HepG2 (cell line): ENCODE data around the gene TAF8. TPM values are rescaled to one million over a fixed set of nuclear protein-coding genes. Genes with fewer than 3 reads are reported as not detected.

Experiments
- CBX5 ChIP-seq: sonication (generic); formaldehyde crosslinking; IDR thresholded peaks from 2 replicates; pipeline ENCODE4 v1.4.0; 2020; ENCODE audit warnings: missing genetic modification reagents, borderline replicate concordance
- EP300 ChIP-seq, 3 experiments: sonication (generic) in 1 of 3; formaldehyde crosslinking in 1 of 3; IDR thresholded peaks; 2 replicates each; pipeline versions ENCODE4 v1.5.1 to v1.6.1; 2011 to 2020; ENCODE audit warnings: low read depth in 2 of 3, low read length in 2 of 3, borderline replicate concordance in 1 of 3, improper control_type of control experiment in 1 of 3, mild to moderate bottlenecking in 1 of 3, missing genetic modification reagents in 1 of 3, moderate library complexity in 1 of 3
- EZH2 ChIP-seq: conservative IDR thresholded peaks from 2 replicates; pipeline ENCODE4 v1.6.1; 2012; ENCODE audit warnings: mild to moderate bottlenecking, low read depth, low read length, moderate library complexity
- HOXA3 ChIP-seq: sonication (generic); formaldehyde crosslinking; IDR thresholded peaks from 2 replicates; pipeline ENCODE4 v1.5.0; 2020; ENCODE audit warnings: missing genetic modification reagents
- MAF1 ChIP-seq: sonication (generic); formaldehyde crosslinking; IDR thresholded peaks from 2 replicates; pipeline ENCODE4 v1.5.0; 2020; ENCODE audit warnings: missing genetic modification reagents, borderline replicate concordance
- MXD4 ChIP-seq: IDR thresholded peaks from 2 replicates; pipeline ENCODE4 v1.6.1; 2016; ENCODE audit warnings: mild to moderate bottlenecking, missing biosample characterization, missing genetic modification reagents
- PRDM4 ChIP-seq: sonication (generic); formaldehyde crosslinking; IDR thresholded peaks from 2 replicates; pipeline ENCODE4 v1.9.0; 2021; ENCODE audit warnings: missing genetic modification reagents, borderline replicate concordance
- SALL1 ChIP-seq: sonication (generic); formaldehyde crosslinking; IDR thresholded peaks from 2 replicates; pipeline ENCODE4 v1.8.0; 2022; ENCODE audit warnings: mild to moderate bottlenecking, missing genetic modification reagents
- STAG1 ChIP-seq: sonication (generic); formaldehyde crosslinking; IDR thresholded peaks from 2 replicates; pipeline ENCODE4 v1.4.0; 2020; ENCODE audit warnings: missing genetic modification reagents
- U2AF1 ChIP-seq: fragments of 200-400 bp; formaldehyde crosslinking; optimal IDR thresholded peaks from 2 replicates; pipeline ENCODE3; 2017; ENCODE audit warnings: mild to moderate bottlenecking, low read depth, low read length
- YEATS4 ChIP-seq: sonication (generic); formaldehyde crosslinking; IDR thresholded peaks from 2 replicates; pipeline ENCODE4 v1.4.0; 2020; ENCODE audit warnings: missing genetic modification reagents, borderline replicate concordance
- ZKSCAN5 ChIP-seq: sonication (generic); formaldehyde crosslinking; IDR thresholded peaks from 2 replicates; pipeline ENCODE4 v1.5.1; 2020; ENCODE audit warnings: mild to moderate bottlenecking, missing genetic modification reagents
- ZNF510 ChIP-seq: sonication (generic); formaldehyde crosslinking; IDR thresholded peaks from 2 replicates; pipeline ENCODE4 v1.4.0; 2020; ENCODE audit warnings: low read depth, mild to moderate bottlenecking, missing genetic modification reagents
- ZNF672 ChIP-seq: sonication (generic); formaldehyde crosslinking; IDR thresholded peaks from 2 replicates; pipeline ENCODE4 v1.8.1; 2022; ENCODE audit warnings: missing genetic modification reagents
- ZNF703 ChIP-seq: sonication (generic); formaldehyde crosslinking; IDR thresholded peaks from 2 replicates; pipeline ENCODE4 v1.5.1; 2020; ENCODE audit warnings: missing genetic modification reagents, mild to moderate bottlenecking, moderate library complexity, borderline replicate concordance
- polyA plus RNA-seq, 8 experiments: library from polyadenylated mRNA; depleted of rRNA in 3 of 8; stranded (reverse) in 7 of 8; unstranded in 1 of 8; fragments of >200 nt; fragmentation: Illumina TruSeq in 4 of 8; extraction: Trizol in 4 of 8; gene quantifications; 2 replicates each; pipeline versions ENCODE4 v1.2.1 to v1.2.3, GENCODE V29; 2011 to 2016; ENCODE audit warnings: low read depth in 4 of 8, missing spikeins in 1 of 8, mixed read lengths in 1 of 8; ENCODE audit not compliant: insufficient read depth in 1 of 8
- total RNA-seq, 5 experiments: library from RNA; depleted of rRNA; stranded (reverse); fragments of >200 nt; fragmentation: Illumina TruSeq; extraction: Trizol; gene quantifications; 2 replicates each; pipeline ENCODE4 v1.2.3, GENCODE V29; 2016; ENCODE audit warnings: low read depth in 1 of 5
- TF ChIP-seq, protein P1 (sequence below): sonication (generic); formaldehyde crosslinking; IDR thresholded peaks from 2 replicates; pipeline ENCODE4 v1.8.1; 2023; ENCODE audit warnings: missing genetic modification reagents, mild to moderate bottlenecking, borderline replicate concordance
- TF ChIP-seq, protein P2 (sequence below): sonication (generic); formaldehyde crosslinking; IDR thresholded peaks from 2 replicates; pipeline ENCODE4 v1.5.1; 2020; ENCODE audit warnings: mild to moderate bottlenecking, moderate library complexity, missing genetic modification reagents
- TF ChIP-seq, protein P3 (sequence below): sonication (generic); formaldehyde crosslinking; IDR thresholded peaks from 2 replicates; pipeline ENCODE4 v1.5.1; 2020; ENCODE audit warnings: mild to moderate bottlenecking, missing genetic modification reagents, moderate library complexity

Gene TAF8
- total and polyA plus RNA-seq, 2 of the 13 experiments (the other 11 are each of a cell fraction or from before 2014, with no cell fraction given), result 25.2 to 25.8 TPM

- TF ChIP-seq MAF1 (CRISPR knock-in tag), result 0 out of 2 replicates have a peak, but pooled peaks have one; percentile 36
- TF ChIP-seq ZNF672 (CRISPR knock-in tag), result no peak
- no peak for TF ChIP-seq EZH2
- no peak for TF ChIP-seq ZNF703 (CRISPR knock-in tag)
- TF ChIP-seq, protein P1, sequence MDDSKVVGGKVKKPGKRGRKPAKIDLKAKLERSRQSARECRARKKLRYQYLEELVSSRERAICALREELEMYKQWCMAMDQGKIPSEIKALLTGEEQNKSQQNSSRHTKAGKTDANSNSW, result peak; percentile 36; the same call in 1 of the 2 replicates
- no peak for TF ChIP-seq CBX5 (CRISPR knock-in tag)
- TF ChIP-seq EP300 (IDR thresholded peaks at IDR 0.05; ENCODE audit: low read depth in 2 of 2, low read length in 2 of 2), result no peak; a peak in 1 of 4 replicates
- 0 out of 2 replicates have a peak, but pooled peaks have one; percentile 12 for TF ChIP-seq EP300 (CRISPR knock-in tag; IDR thresholded peaks at IDR 0.05; ENCODE audit: borderline replicate concordance)
- TF ChIP-seq STAG1 (CRISPR knock-in tag), result peak; percentile 32; the same call in 1 of the 2 replicates
- TF ChIP-seq HOXA3 (CRISPR knock-in tag), result peak; percentile 65
- TF ChIP-seq U2AF1, result no peak
- TF ChIP-seq YEATS4 (CRISPR knock-in tag), result no peak
- TF ChIP-seq, protein P2, sequence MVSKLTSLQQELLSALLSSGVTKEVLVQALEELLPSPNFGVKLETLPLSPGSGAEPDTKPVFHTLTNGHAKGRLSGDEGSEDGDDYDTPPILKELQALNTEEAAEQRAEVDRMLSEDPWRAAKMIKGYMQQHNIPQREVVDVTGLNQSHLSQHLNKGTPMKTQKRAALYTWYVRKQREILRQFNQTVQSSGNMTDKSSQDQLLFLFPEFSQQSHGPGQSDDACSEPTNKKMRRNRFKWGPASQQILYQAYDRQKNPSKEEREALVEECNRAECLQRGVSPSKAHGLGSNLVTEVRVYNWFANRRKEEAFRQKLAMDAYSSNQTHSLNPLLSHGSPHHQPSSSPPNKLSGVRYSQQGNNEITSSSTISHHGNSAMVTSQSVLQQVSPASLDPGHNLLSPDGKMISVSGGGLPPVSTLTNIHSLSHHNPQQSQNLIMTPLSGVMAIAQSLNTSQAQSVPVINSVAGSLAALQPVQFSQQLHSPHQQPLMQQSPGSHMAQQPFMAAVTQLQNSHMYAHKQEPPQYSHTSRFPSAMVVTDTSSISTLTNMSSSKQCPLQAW (CRISPR knock-in tag), result peak; percentile 52
- 0 out of 2 replicates have a peak, but pooled peaks have one; percentile 16 for TF ChIP-seq ZNF510 (CRISPR knock-in tag)
- TF ChIP-seq PRDM4 (CRISPR knock-in tag), result no peak
- TF ChIP-seq, protein P3, sequence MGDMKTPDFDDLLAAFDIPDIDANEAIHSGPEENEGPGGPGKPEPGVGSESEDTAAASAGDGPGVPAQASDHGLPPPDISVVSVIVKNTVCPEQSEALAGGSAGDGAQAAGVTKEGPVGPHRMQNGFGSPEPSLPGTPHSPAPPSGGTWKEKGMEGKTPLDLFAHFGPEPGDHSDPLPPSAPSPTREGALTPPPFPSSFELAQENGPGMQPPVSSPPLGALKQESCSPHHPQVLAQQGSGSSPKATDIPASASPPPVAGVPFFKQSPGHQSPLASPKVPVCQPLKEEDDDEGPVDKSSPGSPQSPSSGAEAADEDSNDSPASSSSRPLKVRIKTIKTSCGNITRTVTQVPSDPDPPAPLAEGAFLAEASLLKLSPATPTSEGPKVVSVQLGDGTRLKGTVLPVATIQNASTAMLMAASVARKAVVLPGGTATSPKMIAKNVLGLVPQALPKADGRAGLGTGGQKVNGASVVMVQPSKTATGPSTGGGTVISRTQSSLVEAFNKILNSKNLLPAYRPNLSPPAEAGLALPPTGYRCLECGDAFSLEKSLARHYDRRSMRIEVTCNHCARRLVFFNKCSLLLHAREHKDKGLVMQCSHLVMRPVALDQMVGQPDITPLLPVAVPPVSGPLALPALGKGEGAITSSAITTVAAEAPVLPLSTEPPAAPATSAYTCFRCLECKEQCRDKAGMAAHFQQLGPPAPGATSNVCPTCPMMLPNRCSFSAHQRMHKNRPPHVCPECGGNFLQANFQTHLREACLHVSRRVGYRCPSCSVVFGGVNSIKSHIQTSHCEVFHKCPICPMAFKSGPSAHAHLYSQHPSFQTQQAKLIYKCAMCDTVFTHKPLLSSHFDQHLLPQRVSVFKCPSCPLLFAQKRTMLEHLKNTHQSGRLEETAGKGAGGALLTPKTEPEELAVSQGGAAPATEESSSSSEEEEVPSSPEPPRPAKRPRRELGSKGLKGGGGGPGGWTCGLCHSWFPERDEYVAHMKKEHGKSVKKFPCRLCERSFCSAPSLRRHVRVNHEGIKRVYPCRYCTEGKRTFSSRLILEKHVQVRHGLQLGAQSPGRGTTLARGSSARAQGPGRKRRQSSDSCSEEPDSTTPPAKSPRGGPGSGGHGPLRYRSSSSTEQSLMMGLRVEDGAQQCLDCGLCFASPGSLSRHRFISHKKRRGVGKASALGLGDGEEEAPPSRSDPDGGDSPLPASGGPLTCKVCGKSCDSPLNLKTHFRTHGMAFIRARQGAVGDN (CRISPR knock-in tag), result peak; percentile 82
- peak; percentile 87 for TF ChIP-seq SALL1 (CRISPR knock-in tag)
- TF ChIP-seq ZKSCAN5 (CRISPR knock-in tag), result no peak
- TF ChIP-seq MXD4 (CRISPR knock-in tag), result 0 out of 2 replicates have a peak, but pooled peaks have one; percentile 14
Measured at GRCh38 chr6:42099340-42100028, 49.2 kb downstream of the TAF8 start (continued).
